Stimulated activated CD8-positive, alpha-beta memory T cell treated with anti-CD3 and anti-CD28 coated beads, Interleukin-4, amount 100 ng/mL, for 48 hours (primary cell): ENCODE data around the gene GEMIN2.
A peak's percentile ranks its signal among the peaks of the same experiment; 100 is the strongest.
"Not testable (repeated sequence)": the region's sequence is repeated elsewhere in the genome, so short reads cannot be mapped to it uniquely, and the experiment has no call there.

Experiments used
- DNase-seq: peaks from one replicate; pipeline ENCODE4 v3.0.0-alpha.2; 2020

GEMIN2 gene

DNA sequence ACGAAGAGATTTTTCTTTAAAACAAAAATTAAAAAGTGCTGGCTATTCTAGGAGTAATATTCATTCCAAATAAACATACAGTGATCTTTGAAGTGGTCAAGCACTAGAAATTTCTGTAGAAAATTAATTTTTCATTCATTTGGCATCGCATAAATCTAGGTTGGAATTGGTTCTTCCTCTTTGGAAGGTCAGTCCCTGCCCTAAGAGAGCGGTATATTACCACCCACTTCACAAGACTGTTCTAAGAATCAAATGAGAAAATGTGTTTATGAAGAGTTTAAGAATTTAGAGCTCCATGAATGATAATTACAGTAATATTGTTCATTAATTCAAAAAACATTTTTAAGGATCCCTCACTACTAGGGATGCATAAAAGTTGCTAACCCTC lies 444 bp upstream of the GEMIN2 start:
- no peak for DNase-seq

DNA sequence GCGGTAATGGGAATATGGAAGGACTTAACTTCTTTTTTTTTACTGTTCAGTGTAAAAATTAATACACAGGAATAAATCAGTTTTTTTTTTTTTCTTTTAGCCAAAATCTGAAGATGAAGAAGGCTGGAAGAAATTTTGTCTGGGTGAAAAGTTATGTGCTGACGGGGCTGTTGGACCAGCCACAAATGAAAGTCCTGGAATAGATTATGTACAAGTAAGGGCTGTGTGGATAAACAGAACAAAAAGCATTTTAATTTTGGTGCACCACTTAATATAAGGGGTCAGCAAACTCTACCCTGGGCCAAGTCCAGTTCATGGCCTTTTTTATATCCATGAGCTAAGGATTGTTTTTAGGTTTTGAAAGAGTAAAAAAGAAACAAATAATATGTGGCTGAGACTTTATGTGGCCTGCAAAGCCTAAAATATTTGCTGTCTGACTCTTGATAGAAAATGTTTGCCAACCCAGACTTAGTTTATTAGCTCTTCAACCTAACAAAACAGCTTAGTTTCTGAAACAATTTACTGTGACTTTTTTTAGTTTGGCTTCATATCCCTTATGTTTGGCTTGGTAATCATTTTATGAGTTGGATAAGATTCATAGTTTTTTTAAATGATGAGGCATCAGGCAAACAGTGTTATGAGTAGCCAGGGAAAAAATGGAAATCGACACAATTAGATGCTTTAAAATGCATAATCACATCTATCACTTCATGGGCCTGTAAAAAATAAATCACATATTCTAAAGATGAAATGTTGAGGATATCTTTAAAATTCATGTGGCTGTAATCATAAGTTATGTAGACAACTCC lies 8.4 kb downstream of the GEMIN2 start:
- no peak for DNase-seq

DNA sequence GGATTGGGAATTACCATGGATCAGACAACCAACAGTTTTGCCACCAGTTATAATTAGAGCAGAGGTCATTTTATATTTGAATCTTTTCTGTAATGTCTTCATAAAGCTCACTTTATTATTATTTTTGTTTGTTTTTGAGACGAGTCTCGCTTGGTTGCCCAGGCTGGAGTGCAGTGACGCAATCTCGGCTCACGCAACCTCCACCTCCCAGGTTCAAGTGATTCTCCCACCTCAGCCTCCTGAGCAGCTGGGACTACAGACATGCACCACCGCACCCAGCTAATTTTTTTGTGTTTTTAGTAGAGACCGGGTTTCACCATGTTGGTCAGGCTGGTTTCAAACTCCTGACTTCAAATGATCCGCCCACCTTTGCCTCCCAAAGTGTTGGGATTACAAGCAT lies 23.7 kb downstream of the GEMIN2 start:
- not testable (repeated sequence) for DNase-seq

DNA sequence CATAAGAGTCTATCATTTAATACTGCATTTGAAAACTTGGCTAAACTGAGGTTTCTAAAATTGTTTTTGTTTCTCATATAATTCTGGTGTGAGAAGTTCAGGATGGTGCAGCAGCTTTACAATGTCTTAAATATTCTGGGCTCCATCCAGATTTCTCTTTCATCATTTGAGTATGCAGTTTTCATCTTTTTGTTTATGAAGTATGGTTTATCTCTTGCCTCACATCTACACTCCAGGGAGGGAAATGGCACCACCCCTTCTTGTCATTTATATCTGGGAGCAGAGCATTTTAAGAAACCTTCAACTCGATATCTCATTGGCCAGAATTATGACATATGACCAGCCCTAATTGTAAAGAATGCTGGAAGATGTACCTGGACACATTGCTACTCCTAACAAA lies 24.3 kb downstream of the GEMIN2 start:
- no peak for DNase-seq

DNA sequence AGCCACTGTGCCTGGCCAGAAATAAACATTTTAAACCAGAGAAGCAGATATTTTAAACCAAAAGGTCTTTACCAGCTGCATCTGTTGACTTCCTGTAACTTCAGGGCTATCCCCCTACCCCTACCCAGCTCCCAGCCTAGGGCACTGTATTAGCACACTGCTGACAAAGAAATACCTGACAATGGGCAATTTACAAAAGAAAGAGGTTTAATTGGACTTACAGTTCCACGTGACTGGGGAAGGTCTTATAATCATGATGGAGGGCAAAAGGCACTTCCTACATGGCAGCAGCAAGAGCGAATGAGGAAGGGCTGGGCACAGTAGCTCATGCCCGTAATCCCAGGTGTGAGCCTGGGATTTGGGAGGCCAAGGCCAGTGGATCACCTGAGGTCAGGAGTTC lies 26.0 kb downstream of the GEMIN2 start:
- no peak for DNase-seq

DNA sequence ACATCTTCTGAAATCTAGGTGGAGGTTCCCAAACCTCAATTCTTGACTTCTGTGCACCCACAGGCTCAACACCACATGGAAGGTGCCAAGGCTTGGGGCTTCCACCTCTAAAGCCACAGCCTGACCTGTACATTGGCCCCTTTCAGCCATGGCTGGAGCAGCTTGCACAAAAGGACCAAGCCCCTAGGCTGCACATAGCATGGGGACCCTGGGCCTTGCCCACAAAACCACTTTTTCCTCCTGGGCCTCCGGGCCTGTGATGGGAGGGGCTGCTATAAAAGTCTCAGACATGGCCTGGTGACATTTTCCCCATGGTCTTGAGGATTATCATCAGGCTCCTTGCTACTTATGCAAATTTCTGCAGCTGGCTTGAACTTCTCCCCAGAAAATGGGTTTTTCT lies 27.5 kb downstream of the GEMIN2 start:
- DNase-seq: not testable (repeated sequence)

DNA sequence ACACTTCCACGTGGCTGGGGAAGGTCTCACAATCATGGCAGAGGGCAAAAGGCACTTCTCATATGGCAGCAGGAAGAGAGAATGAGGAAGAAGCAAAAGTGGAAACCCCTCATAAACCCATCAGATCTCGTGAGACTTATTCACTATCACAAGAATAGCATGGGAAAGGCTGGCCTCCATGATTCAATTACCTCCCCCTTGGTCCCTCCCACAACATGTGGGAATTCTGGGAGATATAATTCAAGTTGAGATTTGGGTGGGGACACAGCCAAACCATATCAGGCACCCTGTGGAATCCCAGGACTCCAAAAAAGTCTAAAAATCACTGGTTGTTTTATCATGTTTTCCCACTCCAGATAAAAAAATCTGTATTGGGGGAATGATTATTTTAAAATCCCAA lies 29.1 kb downstream of the GEMIN2 start:
- DNase-seq: not testable (repeated sequence)

DNA sequence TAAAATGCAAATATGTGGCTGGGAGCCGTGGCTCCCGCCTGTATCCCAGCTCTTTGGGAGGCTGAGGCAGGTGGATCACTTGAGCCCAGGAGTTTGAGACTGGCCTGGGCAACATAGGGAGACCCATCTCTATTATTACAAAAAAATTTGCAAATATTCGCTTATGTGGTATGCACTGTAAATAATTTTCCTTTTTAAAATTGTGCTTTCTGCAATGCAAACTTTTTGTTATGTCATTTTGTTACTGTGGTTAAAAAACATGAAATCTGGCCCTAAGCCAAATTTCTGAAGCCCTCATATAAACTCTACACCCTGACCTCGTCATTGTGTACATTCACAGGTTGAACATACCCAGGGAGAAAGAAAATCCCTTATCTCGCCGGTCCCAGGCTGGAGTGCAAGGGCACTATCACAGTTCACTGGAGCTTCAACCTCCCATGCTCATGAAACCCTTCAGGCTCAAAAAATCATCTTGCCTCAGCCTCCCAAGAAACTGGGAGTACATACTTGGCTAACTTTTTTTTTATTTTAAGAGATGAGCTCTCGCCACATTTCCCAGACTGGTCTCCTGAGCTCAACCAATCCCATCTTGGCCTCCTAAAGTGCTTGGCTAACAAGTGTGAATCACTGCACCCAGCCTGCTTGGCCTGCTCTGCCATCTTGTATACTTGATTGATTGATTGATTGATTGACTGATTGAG lies 31.3 kb downstream of the GEMIN2 start:
- DNase-seq: no peak

DNA sequence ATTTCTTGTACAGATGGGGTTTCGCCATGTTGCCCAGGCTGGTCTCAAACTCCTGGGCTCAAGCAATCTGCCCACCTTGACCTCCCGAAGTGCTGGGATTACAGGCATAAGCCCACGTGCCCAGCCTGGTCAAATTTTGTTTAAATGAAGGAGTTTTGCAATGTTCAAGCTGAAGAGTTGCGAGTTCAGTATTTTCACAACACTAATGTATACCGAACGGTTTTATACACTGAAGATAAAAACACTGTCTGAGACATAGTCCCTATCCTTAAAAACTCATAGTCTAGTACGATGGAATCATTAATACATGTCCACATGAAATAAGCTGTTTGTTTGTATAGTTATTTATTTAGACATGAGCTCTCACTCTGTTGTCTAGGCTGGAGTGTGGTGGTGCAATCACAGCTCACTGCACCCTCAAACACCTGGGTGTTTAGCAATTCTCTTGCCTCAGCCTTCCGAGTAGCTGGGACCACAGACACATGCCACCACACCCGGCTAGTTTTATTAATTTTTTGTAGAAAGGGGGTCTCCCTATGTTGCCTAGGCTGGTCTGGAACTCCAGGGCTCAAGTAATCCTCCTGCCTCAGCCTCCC lies 40.6 kb downstream of the GEMIN2 start:
- no peak for DNase-seq

DNA sequence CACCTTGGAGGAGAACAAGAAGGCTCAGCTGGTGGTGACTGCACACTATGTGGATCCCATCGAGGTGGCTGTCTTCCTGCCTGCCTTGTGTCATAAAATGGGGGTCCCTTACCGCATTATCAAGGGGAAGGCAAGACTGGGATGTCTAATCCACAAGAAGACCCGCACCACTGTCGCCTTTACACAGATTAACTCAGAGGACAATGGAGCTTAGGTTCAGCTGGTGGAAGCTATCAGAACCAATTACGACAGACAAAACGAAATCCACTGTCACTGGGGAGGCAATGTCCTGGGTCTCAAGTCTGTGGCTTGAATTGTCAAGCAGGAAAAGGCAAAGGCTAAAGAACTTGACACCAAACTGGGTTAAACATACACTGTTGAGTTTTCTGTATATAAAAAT lies 43.4 kb downstream of the GEMIN2 start:
- no peak for DNase-seq

DNA sequence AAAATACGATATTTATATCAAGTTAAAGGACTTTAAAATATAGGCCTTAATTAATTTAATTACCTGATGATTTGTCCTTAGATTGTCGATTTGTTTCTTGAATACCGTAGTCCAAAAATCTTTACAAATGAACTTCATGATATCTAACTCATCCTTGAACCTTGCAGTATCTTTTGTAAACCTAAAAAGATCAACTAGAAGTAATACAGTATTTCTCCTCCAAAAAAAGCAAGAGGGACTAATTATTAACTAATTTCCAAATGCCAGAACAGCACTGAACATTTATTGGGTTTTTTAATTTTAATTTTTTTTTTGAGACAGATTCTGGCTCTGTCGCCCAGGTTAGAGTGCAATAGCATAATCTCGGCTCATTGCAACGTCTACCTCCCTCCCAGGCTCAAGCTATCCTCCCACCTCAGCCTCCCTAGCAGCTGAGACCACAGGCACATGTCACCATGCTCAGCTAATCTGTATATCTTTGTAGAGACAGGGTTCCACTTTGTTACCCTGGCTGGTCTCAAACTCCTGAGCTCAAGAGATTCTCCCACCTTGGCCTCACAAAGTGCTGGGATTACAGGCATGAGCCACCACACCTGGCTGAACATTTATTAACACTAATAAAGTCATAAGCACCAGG lies 44.2 kb downstream of the GEMIN2 start:
- no peak for DNase-seq

DNA sequence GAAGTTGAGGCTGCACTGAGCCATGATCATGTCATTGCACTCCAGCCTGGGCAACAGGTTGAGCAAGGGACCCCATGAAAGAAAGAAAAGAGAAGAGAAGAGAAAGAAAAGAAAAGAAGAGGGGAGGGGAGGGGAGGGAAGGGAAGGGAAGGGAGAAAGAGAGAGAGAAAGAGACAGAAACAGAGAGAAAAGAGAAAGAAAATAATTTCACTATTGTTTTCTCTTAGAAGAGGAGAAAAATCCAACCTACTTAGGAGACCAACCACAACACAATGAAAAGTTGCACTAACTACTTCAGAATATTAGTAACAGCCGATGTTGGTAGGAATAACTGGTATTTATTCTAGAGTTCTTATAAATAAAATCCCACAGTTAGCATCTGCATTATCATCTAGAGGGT lies 46.4 kb downstream of the GEMIN2 start:
- no peak for DNase-seq

DNA sequence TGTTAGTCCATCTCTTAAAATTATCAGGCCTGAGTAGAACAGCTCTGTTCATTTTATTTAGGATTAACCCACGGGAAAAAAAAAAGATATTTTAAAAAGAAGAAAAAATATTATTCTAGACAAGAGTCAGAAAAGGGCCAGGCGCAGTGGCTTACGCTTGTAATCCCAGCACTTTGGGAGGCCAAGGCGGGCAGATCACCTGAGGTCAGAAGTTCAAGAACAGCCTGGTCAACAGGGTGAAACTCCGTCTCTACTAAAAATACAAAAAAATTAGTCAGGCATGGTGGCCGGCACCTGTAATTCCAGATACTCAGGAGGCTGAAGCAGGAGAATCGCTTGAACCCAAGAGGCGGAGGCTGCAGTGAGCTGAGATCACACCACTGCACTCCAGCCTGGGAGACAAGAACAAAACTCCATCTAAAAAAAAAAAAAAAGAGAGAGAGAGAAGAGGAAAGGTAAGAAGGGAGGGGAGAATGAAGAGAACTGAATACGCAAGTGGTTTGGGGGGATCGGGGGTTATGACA lies 53.7 kb downstream of the GEMIN2 start:
- DNase-seq: not testable (repeated sequence)

DNA sequence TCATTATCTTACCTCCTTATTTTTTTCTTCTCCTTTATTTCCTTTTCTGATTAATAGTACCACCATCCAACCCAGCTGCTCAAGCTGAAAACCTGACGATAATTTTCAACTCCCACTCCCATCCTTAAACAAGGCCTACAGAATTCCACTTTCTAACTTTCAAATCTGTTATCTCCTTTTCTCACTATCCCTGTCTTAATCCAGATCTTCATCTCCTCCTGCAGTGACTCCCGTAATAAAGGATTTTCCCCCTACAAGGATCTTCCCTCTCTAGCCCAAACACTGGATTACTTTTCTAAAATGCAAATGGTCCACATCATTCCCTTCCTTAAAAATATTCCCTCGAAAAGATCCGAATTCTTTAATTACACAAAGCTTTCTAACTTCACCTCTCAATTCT lies 54.5 kb downstream of the GEMIN2 start:
- no peak for DNase-seq

DNA sequence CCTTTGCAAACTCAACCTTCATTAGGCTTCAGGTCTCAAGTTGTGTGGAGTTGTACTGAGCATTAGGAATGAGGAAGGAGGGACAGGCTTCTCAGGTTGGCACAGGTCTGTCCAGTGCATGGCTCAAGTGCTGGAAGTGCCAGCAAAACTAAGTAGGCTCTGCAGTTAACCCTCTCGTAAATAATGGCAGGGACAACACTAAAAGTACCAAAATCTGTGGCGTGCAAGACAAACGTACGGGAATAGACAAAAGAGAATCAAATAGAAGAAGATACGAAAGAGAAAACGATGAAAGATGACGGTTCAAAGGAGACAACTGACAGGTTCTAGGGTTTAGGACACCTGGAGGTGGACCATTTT lies 55.4 kb downstream of the GEMIN2 start:
- no peak for DNase-seq

DNA sequence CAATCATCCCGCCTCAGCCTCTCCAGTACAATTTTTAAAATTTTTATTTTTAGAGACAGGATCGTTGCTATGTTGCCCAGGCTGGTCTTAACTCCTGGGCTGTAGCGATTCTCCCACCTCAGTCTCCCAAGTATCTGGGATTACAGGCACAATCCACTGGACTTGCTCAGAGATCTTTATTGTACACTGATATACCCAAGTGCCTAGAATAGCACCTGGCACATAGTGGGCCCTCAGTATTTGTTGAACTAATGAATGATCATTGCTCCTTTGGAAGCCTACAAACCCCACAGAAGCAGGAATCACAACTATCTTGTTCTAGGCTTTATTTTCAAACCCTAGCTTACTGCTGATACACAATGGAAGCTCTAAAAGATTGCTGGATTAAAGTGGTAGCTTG lies 59.1 kb downstream of the GEMIN2 start:
- no peak for DNase-seq

DNA sequence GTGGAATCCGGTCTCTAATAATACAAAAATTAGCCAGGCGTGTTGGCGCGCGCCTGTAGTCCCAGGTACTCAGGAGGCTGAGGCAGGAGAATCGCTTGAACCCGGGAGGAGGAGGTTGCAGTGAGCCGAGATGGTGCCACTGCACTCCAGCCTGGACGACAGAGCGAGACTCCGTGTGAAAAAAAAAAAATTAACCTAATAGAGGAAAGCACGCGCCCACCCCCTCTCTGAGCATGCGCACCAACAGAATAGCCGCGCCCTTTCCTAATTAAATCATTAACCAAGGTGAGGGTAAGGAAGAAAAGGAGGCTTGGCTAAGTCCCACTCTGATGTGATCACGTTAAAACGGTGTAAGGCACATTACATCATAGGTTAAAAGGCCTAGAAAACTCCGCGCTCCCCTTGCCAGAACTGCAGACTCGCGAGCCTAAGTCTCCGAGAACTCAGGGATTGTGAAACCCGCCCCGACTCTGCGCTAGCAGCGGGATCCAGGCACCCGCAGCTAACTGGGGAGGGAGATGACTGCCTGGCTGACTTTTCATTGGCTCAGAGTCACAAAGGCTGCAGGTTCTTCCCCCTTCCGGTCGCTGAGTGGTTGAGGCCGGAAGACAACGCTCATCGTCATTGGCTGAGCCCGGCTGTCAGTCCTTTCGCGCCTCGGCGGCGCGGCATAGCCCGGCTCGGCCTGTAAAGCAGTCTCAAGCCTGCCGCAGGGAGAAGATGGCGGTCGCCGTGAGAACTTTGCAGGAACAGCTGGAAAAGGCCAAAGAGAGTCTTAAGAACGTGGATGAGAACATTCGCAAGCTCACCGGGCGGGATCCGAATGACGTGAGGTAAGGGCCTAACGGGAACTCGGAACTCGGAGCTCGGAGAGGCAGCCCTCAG lies 60.7 kb downstream of the GEMIN2 start, which contains the start of gene PNN:
Gene PNN, plus strand, starts transcription at position 695 of the 885 bp plus-strand sequence. Its CDS starts 26 bp downstream, at position 721.
- DNase-seq: peak; percentile 94

DNA sequence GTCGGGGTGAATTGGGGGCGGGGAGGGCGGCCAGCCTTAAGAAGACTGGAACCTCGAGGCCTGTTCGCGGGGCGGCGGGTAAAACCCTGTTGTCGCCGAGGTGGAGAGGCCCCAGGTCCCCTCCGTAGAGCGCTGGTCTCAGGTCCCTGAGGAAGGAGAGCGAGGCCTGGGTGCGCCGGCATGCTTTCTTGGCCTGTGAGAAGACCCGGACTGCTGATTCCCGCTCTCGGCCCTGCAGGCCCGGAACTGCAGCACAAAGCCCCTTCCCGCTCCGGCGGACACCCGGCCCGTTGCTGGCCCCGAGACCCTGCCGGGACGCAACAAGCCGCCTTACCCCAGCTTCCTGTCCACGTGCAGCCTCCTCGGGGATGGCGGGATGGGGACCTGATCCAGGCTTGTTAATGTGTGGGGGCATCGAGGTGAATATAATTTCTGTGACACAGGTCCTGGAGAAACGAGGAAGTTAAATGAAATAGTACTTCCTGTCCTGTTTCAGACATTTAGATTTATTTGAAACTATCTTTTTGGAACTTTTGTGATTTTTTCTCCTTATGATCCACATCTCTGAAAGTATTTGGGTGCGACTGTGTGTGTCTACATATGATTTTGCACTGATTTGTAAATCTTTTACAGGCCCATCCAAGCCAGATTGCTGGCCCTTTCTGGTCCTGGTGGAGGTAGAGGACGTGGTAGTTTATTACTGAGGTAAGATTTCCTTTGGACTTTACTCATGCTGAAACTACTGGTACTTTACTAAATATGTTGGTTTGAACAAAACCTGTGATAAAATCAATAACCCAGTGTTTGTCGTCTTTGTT lies 61.5 kb downstream of the GEMIN2 start:
- DNase-seq: peak; percentile 64

DNA sequence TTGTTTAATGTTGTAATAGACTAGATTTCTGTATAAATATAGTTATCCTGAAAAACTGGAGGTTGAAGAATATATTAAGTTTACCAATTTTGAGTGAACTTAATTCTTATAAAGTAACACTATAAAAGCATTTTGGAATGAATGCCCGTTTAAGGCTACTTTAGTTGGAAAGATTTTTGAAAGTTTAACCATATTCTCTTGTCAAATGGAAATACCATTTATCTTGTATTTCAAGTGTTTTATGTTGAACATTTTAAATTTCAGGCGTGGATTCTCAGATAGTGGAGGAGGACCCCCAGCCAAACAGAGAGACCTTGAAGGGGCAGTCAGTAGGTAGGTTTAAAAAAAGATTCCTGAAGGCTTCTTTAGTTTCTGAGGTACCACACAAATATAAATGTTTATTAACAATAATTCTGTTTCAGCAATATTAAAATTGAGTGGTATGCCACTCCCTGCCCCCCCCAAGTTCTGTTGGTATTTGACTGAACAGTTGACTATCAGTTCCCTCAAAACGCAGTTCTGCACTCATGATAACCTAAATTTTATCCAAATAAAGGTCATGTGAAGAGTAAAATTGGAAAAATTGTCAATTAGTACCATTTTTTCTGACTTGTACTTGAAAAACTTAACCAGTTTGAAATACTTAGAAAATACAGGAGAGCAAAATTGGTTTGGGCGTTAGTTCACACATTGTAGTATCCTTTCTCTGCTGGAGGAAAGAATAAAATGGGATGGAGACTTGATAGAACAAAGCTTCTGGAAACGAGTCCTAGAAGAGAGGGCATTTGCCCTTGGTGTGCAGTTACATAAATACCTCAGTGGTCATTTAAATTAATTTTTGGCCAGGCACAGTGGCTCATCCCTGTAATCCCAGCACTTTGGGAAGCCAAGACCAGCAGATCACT lies 62.4 kb downstream of the GEMIN2 start:
- DNase-seq: no peak

DNA sequence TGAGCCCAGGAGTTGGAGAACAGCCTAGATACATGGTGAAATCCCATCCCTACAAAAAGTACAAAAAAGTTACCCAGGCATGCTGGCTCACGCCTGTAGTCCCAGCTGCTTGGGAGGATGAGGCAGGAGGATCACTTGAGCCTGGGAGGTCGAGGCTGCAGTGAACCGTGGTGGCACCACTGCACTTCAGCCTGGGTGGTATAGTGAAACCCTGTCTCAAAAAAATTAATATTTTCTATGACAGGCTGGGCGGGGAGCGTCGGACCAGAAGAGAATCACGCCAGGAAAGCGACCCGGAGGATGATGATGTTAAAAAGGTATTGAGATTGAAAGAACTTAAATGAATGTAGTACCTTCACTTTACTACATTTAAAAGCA lies 63.0 kb downstream of the GEMIN2 start:
- DNase-seq: no peak
